GM12892 (cell line): ENCODE measurements around the gene RPP14.

Experiments
- POLR2A ChIP-seq: IDR thresholded peaks from 2 replicates; pipeline ENCODE4 v1.6.1; 2011; ENCODE audit warnings: low read depth, low read length, control low read depth
- POLR2AphosphoS5 ChIP-seq: IDR thresholded peaks from 2 replicates; pipeline ENCODE4 v1.6.1; 2011; ENCODE audit warnings: low read depth, low read length, control low read depth

- no peak for TF ChIP-seq POLR2A
- no peak for TF ChIP-seq POLR2AphosphoS5
Measured at GRCh38 chr3:58324391-58325390, 18.6 kb downstream of the RPP14 start.
